ENCODE measurements around the gene AIRE. TPM values are rescaled to one million over a fixed set of nuclear protein-coding genes. Genes with fewer than 3 reads are reported as not detected.

AIRE gene
- total RNA-seq, 2 experiments from 2014 or later, result 0.11 to 0.16 TPM

DNA sequence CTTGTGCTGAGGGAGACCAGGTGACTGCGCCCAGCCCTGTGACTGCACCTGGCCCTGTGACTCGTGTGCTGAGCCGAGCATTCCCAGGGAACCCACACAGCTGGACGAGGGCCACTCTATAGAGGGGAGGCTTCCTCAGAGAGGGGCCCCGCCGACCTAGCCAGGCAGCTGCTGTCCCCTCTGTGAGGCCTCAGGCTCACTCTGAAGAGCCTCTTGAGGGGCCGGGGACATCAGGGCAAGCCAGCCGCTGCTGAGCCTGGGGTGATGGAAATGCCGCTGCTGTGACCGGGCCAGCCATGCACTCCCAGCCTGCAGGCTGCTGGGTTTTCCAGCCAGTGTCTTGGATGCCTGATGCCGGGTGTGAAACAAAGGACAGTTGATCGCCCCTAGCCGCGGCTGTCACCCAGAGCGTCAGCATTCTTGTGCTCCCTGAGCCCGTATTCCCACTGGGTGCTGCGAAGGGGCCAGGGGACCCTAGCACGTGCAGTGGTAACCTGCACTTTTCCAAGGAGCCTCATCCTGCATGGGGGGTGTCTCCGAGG lies 31.6 kb downstream of the AIRE start:
- H3K4me3 ChIP-seq (ENCODE audit: low read length), result no peak overlapping the region
- Mint-ChIP-seq H3K27ac (no peak overlapping the region), H3K27me3 (no peaks in the 10 kb centered on the region), H3K9me3 (no peaks in the 10 kb centered on the region), H3K4me1 (ENCODE audit: low read depth) (no peaks in the 10 kb centered on the region), H3K4me3 (no peak overlapping the region), H3K36me3 (ENCODE audit: low read depth) (peaks cover 31% of the 10 kb centered on the region)
- H3K27me3 ChIP-seq (ENCODE audit: control insufficient read depth in 1 of 2, insufficient read depth in 2 of 2, low read length in 2 of 2), result no peaks in the 10 kb centered on the region
- intact Hi-C loops (cut with DNase I, micrococcal nuclease), result no loop called here
- ChIA-PET CTCF (no interaction called here), POLR2A (no interaction called here)
- DNase-seq, result no peak
- H3K36me3 ChIP-seq (ENCODE audit: insufficient read depth, low read length), result peaks cover 74% of the 10 kb centered on the region
- ATAC-seq (ENCODE audit: poor library complexity), result no peak
- no peaks in the 10 kb centered on the region for H3K9me3 ChIP-seq (ENCODE audit: control insufficient read depth in 1 of 2, insufficient read depth in 1 of 2, low read length in 2 of 2)
- TF ChIP-seq, protein P1, sequence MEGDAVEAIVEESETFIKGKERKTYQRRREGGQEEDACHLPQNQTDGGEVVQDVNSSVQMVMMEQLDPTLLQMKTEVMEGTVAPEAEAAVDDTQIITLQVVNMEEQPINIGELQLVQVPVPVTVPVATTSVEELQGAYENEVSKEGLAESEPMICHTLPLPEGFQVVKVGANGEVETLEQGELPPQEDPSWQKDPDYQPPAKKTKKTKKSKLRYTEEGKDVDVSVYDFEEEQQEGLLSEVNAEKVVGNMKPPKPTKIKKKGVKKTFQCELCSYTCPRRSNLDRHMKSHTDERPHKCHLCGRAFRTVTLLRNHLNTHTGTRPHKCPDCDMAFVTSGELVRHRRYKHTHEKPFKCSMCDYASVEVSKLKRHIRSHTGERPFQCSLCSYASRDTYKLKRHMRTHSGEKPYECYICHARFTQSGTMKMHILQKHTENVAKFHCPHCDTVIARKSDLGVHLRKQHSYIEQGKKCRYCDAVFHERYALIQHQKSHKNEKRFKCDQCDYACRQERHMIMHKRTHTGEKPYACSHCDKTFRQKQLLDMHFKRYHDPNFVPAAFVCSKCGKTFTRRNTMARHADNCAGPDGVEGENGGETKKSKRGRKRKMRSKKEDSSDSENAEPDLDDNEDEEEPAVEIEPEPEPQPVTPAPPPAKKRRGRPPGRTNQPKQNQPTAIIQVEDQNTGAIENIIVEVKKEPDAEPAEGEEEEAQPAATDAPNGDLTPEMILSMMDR (IDR thresholded peaks at IDR 0.05), result no peak
- no peak overlapping the region for H3K27ac ChIP-seq (ENCODE audit: low read depth in 1 of 2, low read length in 2 of 2)
- no peaks in the 10 kb centered on the region for H3K4me1 ChIP-seq (ENCODE audit: insufficient read depth, low read length)

DNA sequence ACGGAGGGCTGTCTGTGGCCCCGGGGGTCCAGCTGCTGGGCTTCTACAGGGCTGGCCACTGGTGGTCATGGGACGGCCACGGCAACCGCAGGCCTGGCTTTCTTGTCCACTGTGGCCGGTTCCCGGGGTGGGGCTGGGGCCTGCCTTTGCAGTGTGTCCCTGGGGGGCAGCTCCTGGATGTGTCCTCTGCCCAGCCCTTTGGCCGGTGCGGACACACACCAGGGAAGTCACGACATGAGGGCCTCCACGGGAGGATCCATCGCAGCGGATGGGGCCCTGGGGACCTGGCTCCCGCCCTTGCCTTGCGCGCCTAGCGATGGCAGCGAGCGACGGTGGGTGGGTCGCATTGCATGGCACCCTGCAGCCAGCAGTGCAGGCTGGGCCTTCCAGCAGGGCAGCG lies 32.2 kb downstream of the AIRE start:
- POLR2A ChIA-PET, result no interaction called here
- H3K36me3 ChIP-seq (ENCODE audit: insufficient read depth, low read length), result peaks cover 72% of the 10 kb centered on the region
- no peak overlapping the region for H3K4me3 Mint-ChIP-seq

DNA sequence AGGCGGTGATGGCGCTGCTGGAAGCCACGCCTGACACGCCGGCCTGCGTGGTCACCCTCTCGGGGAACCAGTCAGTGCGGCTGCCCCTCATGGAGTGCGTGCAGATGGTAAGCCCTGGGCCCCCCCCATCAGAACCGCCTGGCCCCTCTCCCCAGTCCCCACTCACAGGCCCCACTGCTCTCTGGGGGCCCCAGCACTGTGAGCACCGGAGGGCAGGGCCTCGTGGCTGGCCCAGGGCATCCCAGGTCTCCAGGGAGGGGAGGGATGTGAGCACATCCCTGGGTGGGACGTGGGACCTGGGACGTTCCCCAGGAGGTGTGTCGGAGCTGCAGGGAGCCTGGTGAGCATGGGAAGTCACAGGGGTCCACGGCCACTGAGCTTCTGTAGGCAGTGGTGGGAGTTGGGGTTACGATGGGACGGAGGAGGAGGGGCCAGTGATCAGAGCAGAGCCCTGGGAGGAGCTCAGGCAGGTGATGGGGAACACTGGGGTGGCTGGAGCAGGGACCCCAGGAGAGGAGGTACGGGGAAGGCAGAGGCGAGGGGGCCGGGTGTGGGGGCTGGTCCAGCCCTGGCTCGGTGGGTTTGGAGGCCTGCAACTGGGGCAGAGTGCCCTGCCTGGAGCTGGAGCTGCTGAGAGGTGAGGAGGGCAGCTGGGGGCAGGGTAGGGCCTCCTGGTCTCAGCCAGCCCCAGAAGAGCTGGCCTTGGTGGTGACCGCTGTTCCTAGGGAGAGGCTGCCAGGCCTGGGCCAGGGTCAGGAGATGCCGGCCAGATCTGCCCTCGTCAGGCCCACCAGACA lies 33.0 kb downstream of the AIRE start:
- intact Hi-C loops (cut with DNase I, micrococcal nuclease), result no loop called here
- POLR2A ChIA-PET, result no interaction called here
- Mint-ChIP-seq H3K27ac (no peak overlapping the region), H3K4me1 (ENCODE audit: low read depth) (no peaks in the 10 kb centered on the region), H3K4me3 (no peak overlapping the region), H3K9me3 (no peaks in the 10 kb centered on the region), H3K27me3 (no peaks in the 10 kb centered on the region), H3K36me3 (ENCODE audit: low read depth) (peaks cover 30% of the 10 kb centered on the region)
- Histone ChIP-seq H3K27me3 (ENCODE audit: control insufficient read depth in 1 of 2, insufficient read depth in 2 of 2, low read length in 2 of 2) (no peaks in the 10 kb centered on the region), H3K27ac (ENCODE audit: low read depth in 1 of 2, low read length in 2 of 2) (no peak overlapping the region), H3K36me3 (ENCODE audit: insufficient read depth, low read length) (peaks cover 72% of the 10 kb centered on the region), H3K4me1 (ENCODE audit: insufficient read depth, low read length) (no peaks in the 10 kb centered on the region), H3K9me3 (ENCODE audit: control insufficient read depth in 1 of 2, insufficient read depth in 1 of 2, low read length in 2 of 2) (no peaks in the 10 kb centered on the region), H3K4me3 (ENCODE audit: low read length) (no peak overlapping the region)
- ATAC-seq (ENCODE audit: poor library complexity) (no peak), DNase-seq (no peak)
- TF ChIP-seq, protein P1 (IDR thresholded peaks at IDR 0.05), result no peak
- CTCF ChIA-PET, result no interaction called here

More for the DNA sequence above, 32.2 kb downstream of the AIRE start:
- Mint-ChIP-seq H3K27me3 (no peaks in the 10 kb centered on the region), H3K9me3 (no peaks in the 10 kb centered on the region), H3K4me1 (ENCODE audit: low read depth) (no peaks in the 10 kb centered on the region), H3K27ac (no peak overlapping the region), H3K36me3 (ENCODE audit: low read depth) (peaks cover 30% of the 10 kb centered on the region)
- DNase-seq, result no peak
- ATAC-seq (ENCODE audit: poor library complexity), result no peak
- H3K27me3 ChIP-seq (ENCODE audit: control insufficient read depth in 1 of 2, insufficient read depth in 2 of 2, low read length in 2 of 2), result no peaks in the 10 kb centered on the region
- no peak overlapping the region for H3K27ac ChIP-seq (ENCODE audit: low read depth in 1 of 2, low read length in 2 of 2)
- CTCF ChIA-PET, result no interaction called here
- no peaks in the 10 kb centered on the region for H3K9me3 ChIP-seq (ENCODE audit: control insufficient read depth in 1 of 2, insufficient read depth in 1 of 2, low read length in 2 of 2)
- H3K4me3 ChIP-seq (ENCODE audit: low read length), result no peak overlapping the region
- intact Hi-C loops (cut with DNase I, micrococcal nuclease), result no loop called here
- H3K4me1 ChIP-seq (ENCODE audit: insufficient read depth, low read length), result no peaks in the 10 kb centered on the region
- TF ChIP-seq, protein P1 (IDR thresholded peaks at IDR 0.05), result no peak

All from CD4-positive, alpha-beta T cell (primary cell).